Panc1 (cell line): ENCODE data around the gene ZP2. TPM values are rescaled to one million over a fixed set of nuclear protein-coding genes. Genes with fewer than 3 reads are reported as not detected.

Experiments
- ATAC-seq: fragments of 200-7000 bp; cut with Tn5 transposase; 2 replicates; pipeline ENCODE4 v1.9.1; 2020; ENCODE audit warnings: mild to moderate bottlenecking, moderate library complexity
- BruUV-seq: library from RNA; stranded (reverse); fragments of 400-500 nt; replicated peaks from 2 replicates; lab custom pipeline; 2021; lab: Mats Ljungman, UMichigan
- CTCF ChIA-PET: fragments of 300-600 bp; sonication (Branson Sonifier 250); formaldehyde crosslinking; loops from one replicate; lab custom pipeline; 2022; ENCODE audit warnings: antibody characterized with exemption; lab: Charles Lee
- POLR2A ChIA-PET: fragments of 300-600 bp; sonication (Branson Sonifier 250); formaldehyde crosslinking; loops from one replicate; lab custom pipeline; 2022; ENCODE audit warnings: antibody characterized with exemption; lab: Charles Lee
- DNase-seq: peaks from one replicate; pipeline ENCODE4 v3.0.0-alpha.2; 2010; ENCODE audit warnings: low read depth, low spot score
- H3K27ac ChIP-seq: 2 replicates; pipeline ENCODE4 v1.5.1; 2011; ENCODE audit warnings: mild to moderate bottlenecking, low read length, inconsistent platforms
- H3K27me3 ChIP-seq: fragments of 200-500 bp; sonication (Bioruptor generic); 2 replicates; pipeline ENCODE4 v1.6.0; 2014; ENCODE audit warnings: low read length, inconsistent platforms; ENCODE audit not compliant: control insufficient read depth, insufficient read depth
- H3K36me3 ChIP-seq: fragments of 200-500 bp; sonication (Bioruptor generic); 2 replicates; pipeline ENCODE4 v1.5.1; 2014; ENCODE audit warnings: inconsistent platforms, mild to moderate bottlenecking, low read length, moderate library complexity; ENCODE audit not compliant: control insufficient read depth, insufficient read depth
- H3K4me1 ChIP-seq: 2 replicates; pipeline ENCODE4 v1.5.1; 2011; ENCODE audit warnings: inconsistent platforms, mild to moderate bottlenecking, low read length, moderate library complexity; ENCODE audit not compliant: control insufficient read depth, insufficient read depth
- H3K4me3 ChIP-seq, 2 experiments: 2 replicates each; pipeline ENCODE4 v1.5.1; 2011 to 2012; ENCODE audit warnings: low read depth in 2 of 2, low read length in 2 of 2, mild to moderate bottlenecking in 2 of 2, inconsistent platforms in 1 of 2, moderate library complexity in 1 of 2
- H3K9me3 ChIP-seq: fragments of 200-500 bp; sonication (Bioruptor generic); 2 replicates; pipeline ENCODE4 v1.5.1; 2014; ENCODE audit warnings: low read depth, mild to moderate bottlenecking, inconsistent platforms, low read length, moderate library complexity; ENCODE audit not compliant: control insufficient read depth, insufficient read depth
- POLR2AphosphoS5 ChIP-seq: IDR thresholded peaks from 2 replicates; pipeline ENCODE4 v1.6.1; 2012; ENCODE audit warnings: mild to moderate bottlenecking, low read depth, low read length, moderate library complexity
- SIN3A ChIP-seq: IDR thresholded peaks from 2 replicates; pipeline ENCODE4 v1.6.1; 2012; ENCODE audit warnings: low read depth, mild to moderate bottlenecking, low read length, moderate library complexity, borderline replicate concordance; ENCODE audit not compliant: insufficient read depth
- TCF7L2 ChIP-seq: IDR thresholded peaks from 2 replicates; pipeline ENCODE4 v1.6.1; 2011; ENCODE audit warnings: mild to moderate bottlenecking, low read depth, low read length, inconsistent platforms
- in situ Hi-C: cut with HindIII; loops from 2 replicates; pipeline ENCODE4 v1.10.0; 2016; ENCODE audit warnings: low sequenced_read_pairs, low pct_unique_long_range_greater_than_20kb
- intact Hi-C: fragments of 100-400 bp; cut with micrococcal nuclease; formaldehyde crosslinking; loops from one replicate; pipeline ENCODE4 v1.10.0; 2022; ENCODE audit not compliant: unreplicated experiment
- total RNA-seq: library from RNA; stranded (reverse); gene quantifications from one replicate; pipeline ENCODE4 v1.2.1, GENCODE V29; 2021; ENCODE audit not compliant: unreplicated experiment
- TF ChIP-seq, protein P1 (sequence below), 2 experiments: IDR thresholded peaks; 2 replicates each; pipeline ENCODE4 v1.6.1; 2011 to 2012; ENCODE audit warnings: low read depth in 2 of 2, control low read depth in 1 of 2, low read length in 1 of 2, mild to moderate bottlenecking in 1 of 2, moderate library complexity in 1 of 2; ENCODE audit not compliant: insufficient read depth in 1 of 2
- TF ChIP-seq, protein P2 (sequence below): fragments of 450-650 bp; IDR thresholded peaks from 2 replicates; pipeline ENCODE4 v1.5.1; 2017; ENCODE audit warnings: mild to moderate bottlenecking

ZP2 gene
- total RNA-seq, 1 experiment from 2014 or later: not detected

DNA sequence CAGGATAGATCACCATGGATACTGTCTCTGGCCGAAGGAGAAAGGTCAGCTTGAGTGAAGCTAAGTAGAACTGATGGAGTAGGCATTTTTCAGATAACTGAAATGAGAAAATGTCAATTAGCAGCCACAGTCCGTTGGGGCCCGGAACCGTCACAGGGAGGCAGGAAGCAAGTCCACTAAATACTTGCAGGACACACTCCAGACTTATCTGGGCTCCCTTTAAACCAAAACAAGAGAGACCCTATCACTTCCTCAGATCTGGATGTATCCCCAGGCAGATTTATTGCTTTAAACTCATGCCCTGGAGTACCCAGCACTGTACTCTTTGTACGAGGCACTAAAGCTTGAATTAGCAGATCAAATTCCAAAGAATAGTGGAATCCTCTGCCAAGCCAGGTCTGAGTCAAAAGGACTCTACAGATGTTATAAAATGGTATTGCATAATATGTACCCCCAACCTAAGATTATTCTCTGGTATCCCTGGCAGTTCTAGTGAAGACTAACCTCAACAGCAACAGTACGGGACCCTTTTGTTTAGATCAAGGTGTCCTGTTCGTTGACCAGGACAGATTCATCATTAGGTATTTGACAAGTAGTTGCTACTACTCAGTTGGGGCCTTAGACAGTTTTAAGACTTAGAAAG is 8.1 kb downstream of the ZP2 start:
- Histone ChIP-seq H3K4me3 (no peak overlapping the region), H3K9me3 (no peaks in the 10 kb centered on the region), H3K27ac (no peak overlapping the region), H3K36me3 (no peaks in the 10 kb centered on the region), H3K27me3 (peaks cover 16% of the 10 kb centered on the region), H3K4me1 (no peaks in the 10 kb centered on the region)
- ATAC-seq: no peak
- in situ Hi-C loops (no loop called here), intact Hi-C loops (no loop called here)
- TF ChIP-seq SIN3A (no peak), POLR2AphosphoS5 (no peak), TCF7L2 (no peak)
- TF ChIP-seq, protein P1, sequence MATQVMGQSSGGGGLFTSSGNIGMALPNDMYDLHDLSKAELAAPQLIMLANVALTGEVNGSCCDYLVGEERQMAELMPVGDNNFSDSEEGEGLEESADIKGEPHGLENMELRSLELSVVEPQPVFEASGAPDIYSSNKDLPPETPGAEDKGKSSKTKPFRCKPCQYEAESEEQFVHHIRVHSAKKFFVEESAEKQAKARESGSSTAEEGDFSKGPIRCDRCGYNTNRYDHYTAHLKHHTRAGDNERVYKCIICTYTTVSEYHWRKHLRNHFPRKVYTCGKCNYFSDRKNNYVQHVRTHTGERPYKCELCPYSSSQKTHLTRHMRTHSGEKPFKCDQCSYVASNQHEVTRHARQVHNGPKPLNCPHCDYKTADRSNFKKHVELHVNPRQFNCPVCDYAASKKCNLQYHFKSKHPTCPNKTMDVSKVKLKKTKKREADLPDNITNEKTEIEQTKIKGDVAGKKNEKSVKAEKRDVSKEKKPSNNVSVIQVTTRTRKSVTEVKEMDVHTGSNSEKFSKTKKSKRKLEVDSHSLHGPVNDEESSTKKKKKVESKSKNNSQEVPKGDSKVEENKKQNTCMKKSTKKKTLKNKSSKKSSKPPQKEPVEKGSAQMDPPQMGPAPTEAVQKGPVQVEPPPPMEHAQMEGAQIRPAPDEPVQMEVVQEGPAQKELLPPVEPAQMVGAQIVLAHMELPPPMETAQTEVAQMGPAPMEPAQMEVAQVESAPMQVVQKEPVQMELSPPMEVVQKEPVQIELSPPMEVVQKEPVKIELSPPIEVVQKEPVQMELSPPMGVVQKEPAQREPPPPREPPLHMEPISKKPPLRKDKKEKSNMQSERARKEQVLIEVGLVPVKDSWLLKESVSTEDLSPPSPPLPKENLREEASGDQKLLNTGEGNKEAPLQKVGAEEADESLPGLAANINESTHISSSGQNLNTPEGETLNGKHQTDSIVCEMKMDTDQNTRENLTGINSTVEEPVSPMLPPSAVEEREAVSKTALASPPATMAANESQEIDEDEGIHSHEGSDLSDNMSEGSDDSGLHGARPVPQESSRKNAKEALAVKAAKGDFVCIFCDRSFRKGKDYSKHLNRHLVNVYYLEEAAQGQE (IDR thresholded peaks at IDR 0.05; ENCODE audit: insufficient read depth in 1 of 2, low read depth in 2 of 2, low read length in 1 of 2): no peak
- TF ChIP-seq, protein P2, sequence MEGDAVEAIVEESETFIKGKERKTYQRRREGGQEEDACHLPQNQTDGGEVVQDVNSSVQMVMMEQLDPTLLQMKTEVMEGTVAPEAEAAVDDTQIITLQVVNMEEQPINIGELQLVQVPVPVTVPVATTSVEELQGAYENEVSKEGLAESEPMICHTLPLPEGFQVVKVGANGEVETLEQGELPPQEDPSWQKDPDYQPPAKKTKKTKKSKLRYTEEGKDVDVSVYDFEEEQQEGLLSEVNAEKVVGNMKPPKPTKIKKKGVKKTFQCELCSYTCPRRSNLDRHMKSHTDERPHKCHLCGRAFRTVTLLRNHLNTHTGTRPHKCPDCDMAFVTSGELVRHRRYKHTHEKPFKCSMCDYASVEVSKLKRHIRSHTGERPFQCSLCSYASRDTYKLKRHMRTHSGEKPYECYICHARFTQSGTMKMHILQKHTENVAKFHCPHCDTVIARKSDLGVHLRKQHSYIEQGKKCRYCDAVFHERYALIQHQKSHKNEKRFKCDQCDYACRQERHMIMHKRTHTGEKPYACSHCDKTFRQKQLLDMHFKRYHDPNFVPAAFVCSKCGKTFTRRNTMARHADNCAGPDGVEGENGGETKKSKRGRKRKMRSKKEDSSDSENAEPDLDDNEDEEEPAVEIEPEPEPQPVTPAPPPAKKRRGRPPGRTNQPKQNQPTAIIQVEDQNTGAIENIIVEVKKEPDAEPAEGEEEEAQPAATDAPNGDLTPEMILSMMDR: no peak
- ChIA-PET CTCF (no interaction called here), POLR2A (no interaction called here)
- BruUV-seq: no TSS peak
- no peak for DNase-seq

GRCh38 chr16:21199607-21200218 is 11.7 kb downstream of the ZP2 start:
- Histone ChIP-seq H3K36me3 (no peaks in the 10 kb centered on the region), H3K4me3 (no peak overlapping the region), H3K4me1 (no peaks in the 10 kb centered on the region), H3K9me3 (no peaks in the 10 kb centered on the region), H3K27ac (no peak overlapping the region), H3K27me3 (peaks cover 24% of the 10 kb centered on the region)
- BruUV-seq: no TSS peak
- TF ChIP-seq TCF7L2 (no peak), SIN3A (no peak), POLR2AphosphoS5 (no peak)
- TF ChIP-seq, protein P1 (IDR thresholded peaks at IDR 0.05; ENCODE audit: insufficient read depth in 1 of 2, low read depth in 2 of 2, low read length in 1 of 2): no peak
- TF ChIP-seq, protein P2: no peak
- DNase-seq: no peak
- ATAC-seq: no peak
- ChIA-PET CTCF (no interaction called here), POLR2A (no interaction called here)
- intact Hi-C loops (loop anchor here (10.0 kb wide), 1 partner anchor 75 kb away; the partner anchor contains the start of gene CRYM), in situ Hi-C loops (loop anchor here (25.0 kb wide), 1 partner anchor 88 kb away; the partner anchor contains the start of gene CRYM)
